ENCODE measurements around the gene PHACTR1.

The PHACTR1 gene

DNA sequence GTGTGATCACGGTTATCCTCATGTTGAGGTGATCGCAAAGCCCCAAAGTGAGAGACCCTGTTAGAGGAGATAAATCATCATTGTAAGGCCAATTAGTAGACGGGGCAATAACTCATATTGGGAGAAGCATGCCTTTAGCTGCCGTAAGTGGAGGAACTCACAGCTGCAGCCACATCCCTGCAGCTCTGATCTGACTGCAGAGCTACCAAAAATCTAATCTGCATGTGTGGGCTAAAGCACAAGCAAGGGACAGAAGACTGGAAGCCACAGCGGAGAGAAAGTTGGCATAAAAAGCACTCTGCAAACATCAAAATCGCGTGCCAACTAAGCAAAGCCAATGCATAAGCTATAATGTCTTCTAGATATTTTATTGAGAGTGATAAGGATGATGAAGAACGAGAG lies 532.0 kb downstream of the PHACTR1 start:
- H3K27me3 ChIP-seq (ENCODE audit: insufficient read depth, low read length) = no peaks in the 10 kb centered on the region
- TF ChIP-seq, protein P1, sequence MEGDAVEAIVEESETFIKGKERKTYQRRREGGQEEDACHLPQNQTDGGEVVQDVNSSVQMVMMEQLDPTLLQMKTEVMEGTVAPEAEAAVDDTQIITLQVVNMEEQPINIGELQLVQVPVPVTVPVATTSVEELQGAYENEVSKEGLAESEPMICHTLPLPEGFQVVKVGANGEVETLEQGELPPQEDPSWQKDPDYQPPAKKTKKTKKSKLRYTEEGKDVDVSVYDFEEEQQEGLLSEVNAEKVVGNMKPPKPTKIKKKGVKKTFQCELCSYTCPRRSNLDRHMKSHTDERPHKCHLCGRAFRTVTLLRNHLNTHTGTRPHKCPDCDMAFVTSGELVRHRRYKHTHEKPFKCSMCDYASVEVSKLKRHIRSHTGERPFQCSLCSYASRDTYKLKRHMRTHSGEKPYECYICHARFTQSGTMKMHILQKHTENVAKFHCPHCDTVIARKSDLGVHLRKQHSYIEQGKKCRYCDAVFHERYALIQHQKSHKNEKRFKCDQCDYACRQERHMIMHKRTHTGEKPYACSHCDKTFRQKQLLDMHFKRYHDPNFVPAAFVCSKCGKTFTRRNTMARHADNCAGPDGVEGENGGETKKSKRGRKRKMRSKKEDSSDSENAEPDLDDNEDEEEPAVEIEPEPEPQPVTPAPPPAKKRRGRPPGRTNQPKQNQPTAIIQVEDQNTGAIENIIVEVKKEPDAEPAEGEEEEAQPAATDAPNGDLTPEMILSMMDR (IDR thresholded peaks at IDR 0.05; ENCODE audit: low read length) = no peak
- no peak for TF ChIP-seq EZH2 (IDR thresholded peaks at IDR 0.05; ENCODE audit: borderline replicate concordance, low read length)
- H3K27ac ChIP-seq (ENCODE audit: low read depth, low read length, poor library complexity, severe bottlenecking) = no peak overlapping the region
- no peak overlapping the region for H2AFZ ChIP-seq (ENCODE audit: low read length)
- no peaks in the 10 kb centered on the region for H3K36me3 ChIP-seq (ENCODE audit: insufficient read depth, low read length)
- no peak overlapping the region for H3K9ac ChIP-seq (ENCODE audit: low read length)
- no peaks in the 10 kb centered on the region for H3F3A ChIP-seq (ENCODE audit: insufficient read depth, low read length)
- H3K79me2 ChIP-seq (ENCODE audit: insufficient read depth, low read length) = no peaks in the 10 kb centered on the region
- no peaks in the 10 kb centered on the region for H3K4me1 ChIP-seq (ENCODE audit: insufficient read depth, low read length, severe bottlenecking)
- H4K20me1 ChIP-seq (ENCODE audit: insufficient read depth, low read length) = no peaks in the 10 kb centered on the region
- no peak overlapping the region for H3K4me2 ChIP-seq (ENCODE audit: low read length)
- H3K4me3 ChIP-seq (ENCODE audit: low read depth, low read length, poor library complexity, severe bottlenecking) = no peak overlapping the region
- no peaks in the 10 kb centered on the region for H3K9me2 ChIP-seq (ENCODE audit: low read depth, low read length)
- H3K9me3 ChIP-seq (ENCODE audit: low read length) = no peaks in the 10 kb centered on the region

DNA sequence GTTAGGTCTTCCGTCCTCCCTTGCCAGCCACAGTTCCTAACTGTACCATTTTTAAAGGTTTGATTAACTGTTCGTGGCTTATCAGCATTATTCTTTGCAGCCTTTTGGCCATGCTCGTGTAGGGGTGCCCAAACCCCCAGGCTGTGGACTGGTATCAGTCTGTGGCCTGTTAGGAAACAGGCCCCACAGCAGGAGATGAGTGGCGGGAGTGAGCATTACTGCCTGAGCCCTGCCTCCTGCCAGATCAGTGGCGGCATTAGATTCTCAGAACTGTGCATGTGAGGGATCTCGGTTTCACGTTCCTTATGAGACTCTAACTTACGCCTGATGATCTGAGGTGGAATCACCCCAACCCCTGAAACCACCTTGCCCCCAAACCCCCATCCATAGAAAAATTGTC lies 532.4 kb downstream of the PHACTR1 start:
- no peak overlapping the region for H3K4me2 ChIP-seq (ENCODE audit: low read length)
- no peaks in the 10 kb centered on the region for H3K79me2 ChIP-seq (ENCODE audit: insufficient read depth, low read length)
- H3K4me3 ChIP-seq (ENCODE audit: low read depth, low read length, poor library complexity, severe bottlenecking) = no peak overlapping the region
- H3K36me3 ChIP-seq (ENCODE audit: insufficient read depth, low read length) = no peaks in the 10 kb centered on the region
- no peak overlapping the region for H3K9ac ChIP-seq (ENCODE audit: low read length)
- H3K27ac ChIP-seq (ENCODE audit: low read depth, low read length, poor library complexity, severe bottlenecking) = no peak overlapping the region
- H3K9me2 ChIP-seq (ENCODE audit: low read depth, low read length) = no peaks in the 10 kb centered on the region
- no peaks in the 10 kb centered on the region for H4K20me1 ChIP-seq (ENCODE audit: insufficient read depth, low read length)
- H2AFZ ChIP-seq (ENCODE audit: low read length) = no peak overlapping the region
- no peaks in the 10 kb centered on the region for H3K4me1 ChIP-seq (ENCODE audit: insufficient read depth, low read length, severe bottlenecking)
- H3K27me3 ChIP-seq (ENCODE audit: insufficient read depth, low read length) = no peaks in the 10 kb centered on the region
- H3K9me3 ChIP-seq (ENCODE audit: low read length) = no peaks in the 10 kb centered on the region
- no peaks in the 10 kb centered on the region for H3F3A ChIP-seq (ENCODE audit: insufficient read depth, low read length)
- TF ChIP-seq, protein P1 (IDR thresholded peaks at IDR 0.05; ENCODE audit: low read length) = no peak
- TF ChIP-seq EZH2 (IDR thresholded peaks at IDR 0.05; ENCODE audit: borderline replicate concordance, low read length) = no peak

DNA sequence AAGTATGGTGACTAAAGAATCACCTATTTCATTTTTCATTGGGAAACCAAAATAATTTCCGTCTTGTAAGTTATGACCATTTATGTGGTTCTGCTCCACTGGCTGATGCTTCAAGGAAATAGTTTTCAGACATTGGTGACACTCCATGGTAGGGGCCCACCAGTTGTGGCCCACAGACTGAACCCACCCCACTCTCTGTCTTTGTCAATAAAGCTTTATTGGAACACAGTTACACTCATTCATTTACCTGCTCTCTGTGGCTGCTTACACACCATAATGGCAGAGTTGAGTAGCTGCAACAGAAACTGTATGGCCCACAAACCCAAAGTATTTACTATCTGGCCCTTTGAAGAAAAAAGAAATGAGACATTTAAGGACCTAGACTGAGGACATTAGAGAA lies 533.2 kb downstream of the PHACTR1 start:
- H3K4me2 ChIP-seq (ENCODE audit: low read length) = no peak overlapping the region
- H3K36me3 ChIP-seq (ENCODE audit: insufficient read depth, low read length) = no peaks in the 10 kb centered on the region
- H3K27ac ChIP-seq (ENCODE audit: low read depth, low read length, poor library complexity, severe bottlenecking) = no peak overlapping the region
- no peaks in the 10 kb centered on the region for H3K27me3 ChIP-seq (ENCODE audit: insufficient read depth, low read length)
- H3K79me2 ChIP-seq (ENCODE audit: insufficient read depth, low read length) = no peaks in the 10 kb centered on the region
- H3F3A ChIP-seq (ENCODE audit: insufficient read depth, low read length) = no peaks in the 10 kb centered on the region
- no peaks in the 10 kb centered on the region for H4K20me1 ChIP-seq (ENCODE audit: insufficient read depth, low read length)
- no peaks in the 10 kb centered on the region for H3K4me1 ChIP-seq (ENCODE audit: insufficient read depth, low read length, severe bottlenecking)
- no peak overlapping the region for H2AFZ ChIP-seq (ENCODE audit: low read length)
- H3K9ac ChIP-seq (ENCODE audit: low read length) = no peak overlapping the region
- no peaks in the 10 kb centered on the region for H3K9me2 ChIP-seq (ENCODE audit: low read depth, low read length)
- H3K4me3 ChIP-seq (ENCODE audit: low read depth, low read length, poor library complexity, severe bottlenecking) = no peak overlapping the region
- H3K9me3 ChIP-seq (ENCODE audit: low read length) = no peaks in the 10 kb centered on the region
- no peak for TF ChIP-seq EZH2 (IDR thresholded peaks at IDR 0.05; ENCODE audit: borderline replicate concordance, low read length)
- TF ChIP-seq, protein P1 (IDR thresholded peaks at IDR 0.05; ENCODE audit: low read length) = no peak

All from OCI-LY1 (cell line).